GM12878 (cell line): Measurements from ENCODE around the gene SLC12A7. TPM values are rescaled to one million over a fixed set of nuclear protein-coding genes. Genes with fewer than 3 reads are reported as not detected.

Experiments used
- ATAC-seq: fragments of 200-7000 bp; cut with Tn5 transposase; 3 replicates; pipeline ENCODE4 v1.9.1; 2020; ENCODE audit warnings: mild to moderate bottlenecking, moderate library complexity
- BruUV-seq: library from RNA; stranded (reverse); fragments of 400-500 nt; replicated peaks from 2 replicates; lab custom pipeline; 2021; lab: Mats Ljungman, UMichigan
- CTCF ChIA-PET: fragments of 300-600 bp; sonication (Branson Sonifier 250); formaldehyde crosslinking; extraction: SDS; loops from one replicate; lab custom pipeline; 2021; ENCODE audit warnings: inconsistent platforms; lab: Yijun Ruan, JAX
- POLR2A ChIA-PET: fragments of 350-600 bp; formaldehyde crosslinking; extraction: SDS; loops from one replicate; lab custom pipeline; 2021; ENCODE audit warnings: inconsistent platforms; lab: Charles Lee
- RAD21 ChIA-PET: fragments of 300-600 bp; sonication (Branson Sonifier 250); formaldehyde crosslinking; loops from one replicate; lab custom pipeline; 2023; ENCODE audit warnings: antibody characterized with exemption; ENCODE audit not compliant: unreplicated experiment; lab: Charles Lee
- SMC1A ChIA-PET: fragments of 300-600 bp; sonication (Branson Sonifier 250); formaldehyde crosslinking; loops from one replicate; lab custom pipeline; 2023; ENCODE audit not compliant: unreplicated experiment, uncharacterized antibody; lab: Charles Lee
- DNase-seq: peaks from one replicate; pipeline ENCODE4 v3.0.0-alpha.2; 2011; ENCODE audit warnings: low read depth, low spot score
- FAIRE-seq: peaks from 3 replicates; lab custom pipeline; 2011; peaks lifted over from hg19 to GRCh38; lab: Jason Lieb, UNC
- H2AFZ ChIP-seq: 2 replicates; pipeline ENCODE4 v1.6.0; 2011; ENCODE audit warnings: low read depth, low read length, control low read depth; ENCODE audit not compliant: control insufficient read depth
- H3K27ac ChIP-seq: 2 replicates; pipeline ENCODE4 v1.5.1; 2011; ENCODE audit warnings: control low read depth; ENCODE audit not compliant: control insufficient read depth, insufficient read depth
- H3K27me3 ChIP-seq, 2 experiments: replicated peaks in 1 of 2; 2 replicates each; pipeline versions ENCODE4 v1.6.0 to v1.6.1; 2011; ENCODE audit warnings: low read length in 1 of 2; ENCODE audit not compliant: control insufficient read depth in 2 of 2, insufficient read depth in 2 of 2
- H3K36me3 ChIP-seq, 2 experiments: 2 replicates each; pipeline ENCODE4 v1.5.1; 2011; ENCODE audit warnings: low read length in 1 of 2; ENCODE audit not compliant: control insufficient read depth in 2 of 2, insufficient read depth in 2 of 2
- H3K4me1 ChIP-seq: 2 replicates; pipeline ENCODE4 v1.6.1; 2011; ENCODE audit warnings: mild to moderate bottlenecking, low read length, moderate library complexity, mixed read lengths; ENCODE audit not compliant: control insufficient read depth, insufficient read depth
- H3K4me2 ChIP-seq: 2 replicates; pipeline ENCODE4 v1.6.0; 2011; ENCODE audit warnings: control low read depth; ENCODE audit not compliant: control insufficient read depth, insufficient read depth
- H3K4me3 ChIP-seq: fragments of 200-600 bp; sonication (generic); 2 replicates; pipeline ENCODE4 v1.5.1; 2016
- H3K79me2 ChIP-seq: 2 replicates; pipeline ENCODE4 v1.6.0; 2011; ENCODE audit warnings: low read length; ENCODE audit not compliant: control insufficient read depth, insufficient read depth
- H3K9ac ChIP-seq: 2 replicates; pipeline ENCODE4 v1.8.0; 2011; ENCODE audit warnings: low read length, control low read depth, mixed read lengths; ENCODE audit not compliant: control insufficient read depth, insufficient read depth
- H3K9me3 ChIP-seq: replicated peaks from 3 replicates; pipeline ENCODE4 v1.5.1; 2011; ENCODE audit warnings: mild to moderate bottlenecking, low read length; ENCODE audit not compliant: control insufficient read depth, insufficient read depth
- H4K20me1 ChIP-seq: 2 replicates; pipeline ENCODE4 v1.6.0; 2011; ENCODE audit not compliant: control insufficient read depth, insufficient read depth
- BACH1 ChIP-seq: fragments of 450-650 bp; IDR thresholded peaks from 2 replicates; pipeline ENCODE4 v1.6.1; 2017; ENCODE audit warnings: mild to moderate bottlenecking, borderline replicate concordance
- BHLHE40 ChIP-seq, 2 experiments: fragments of 450-650 bp in 1 of 2; IDR thresholded peaks; 2 replicates each; pipeline ENCODE4 v1.6.1; 2011 to 2017; ENCODE audit warnings: low read depth in 2 of 2, borderline replicate concordance in 1 of 2, improper control_type of control experiment in 1 of 2, low read length in 1 of 2, mild to moderate bottlenecking in 1 of 2
- BRCA1 ChIP-seq: IDR thresholded peaks from 2 replicates; pipeline ENCODE4 v1.6.1; 2011; ENCODE audit warnings: low read depth, low read length, improper control_type of control experiment
- E2F4 ChIP-seq: IDR thresholded peaks from 2 replicates; pipeline ENCODE4 v1.6.1; 2012; ENCODE audit warnings: low read depth, low read length, improper control_type of control experiment
- EP300 ChIP-seq, 2 experiments: fragments of 150-350 bp in 1 of 2; IDR thresholded peaks; 2 replicates each; pipeline ENCODE4 v1.6.1; 2011 to 2012; ENCODE audit warnings: low read depth in 2 of 2, low read length in 2 of 2, borderline replicate concordance in 1 of 2, improper control_type of control experiment in 1 of 2, inconsistent platforms in 1 of 2; ENCODE audit not compliant: control insufficient read depth in 1 of 2
- GABPA ChIP-seq: IDR thresholded peaks from 2 replicates; pipeline ENCODE4 v1.6.1; 2014; ENCODE audit warnings: antibody characterized with exemption, low read depth, mild to moderate bottlenecking, inconsistent platforms
- HCFC1 ChIP-seq: fragments of 150-350 bp; IDR thresholded peaks from 2 replicates; pipeline ENCODE4 v1.6.1; 2014; ENCODE audit warnings: low read length
- MAX ChIP-seq: IDR thresholded peaks from 2 replicates; pipeline ENCODE4 v1.6.1; 2012; ENCODE audit warnings: low read depth, low read length, improper control_type of control experiment
- MTA3 ChIP-seq: IDR thresholded peaks from 2 replicates; pipeline ENCODE4 v1.6.1; 2012; ENCODE audit warnings: low read length, inconsistent platforms, borderline replicate concordance
- MYB ChIP-seq: fragments of 150-350 bp; IDR thresholded peaks from 2 replicates; pipeline ENCODE4 v1.6.1; 2014; ENCODE audit warnings: mild to moderate bottlenecking, low read depth, low read length, borderline replicate concordance
- NFYA ChIP-seq: IDR thresholded peaks from 2 replicates; pipeline ENCODE4 v1.6.1; 2011; ENCODE audit warnings: low read depth, mild to moderate bottlenecking, low read length, improper control_type of control experiment, borderline replicate concordance
- NR2C2 ChIP-seq: IDR thresholded peaks from 2 replicates; pipeline ENCODE4 v1.6.1; 2011; ENCODE audit warnings: borderline replicate concordance, low read depth; ENCODE audit not compliant: control insufficient read depth, insufficient read length
- RAD51 ChIP-seq: fragments of 450-650 bp; IDR thresholded peaks from 2 replicates; pipeline ENCODE4 v1.6.1; 2016; ENCODE audit warnings: moderate library complexity, mild to moderate bottlenecking, inconsistent platforms
- RCOR1 ChIP-seq: conservative IDR thresholded peaks from 2 replicates; pipeline ENCODE4 v1.6.1; 2012; ENCODE audit warnings: low read depth, low read length, improper control_type of control experiment
- SPI1 ChIP-seq: IDR thresholded peaks from 2 replicates; pipeline ENCODE4 v1.6.1; 2011; ENCODE audit warnings: low read depth, mild to moderate bottlenecking, low read length, moderate library complexity, borderline replicate concordance; ENCODE audit not compliant: insufficient read depth
- TARDBP ChIP-seq: IDR thresholded peaks from 2 replicates; pipeline ENCODE4 v1.6.1; 2016; ENCODE audit warnings: borderline replicate concordance
- TBL1XR1 ChIP-seq: IDR thresholded peaks from 2 replicates; pipeline ENCODE4 v1.6.1; 2012; ENCODE audit warnings: low read depth, low read length, improper control_type of control experiment
- WRNIP1 ChIP-seq: IDR thresholded peaks from 2 replicates; pipeline ENCODE4 v1.6.1; 2011; ENCODE audit warnings: low read depth, low read length, improper control_type of control experiment, borderline replicate concordance
- ZBTB11 ChIP-seq: fragments of 450-650 bp; formaldehyde crosslinking; IDR thresholded peaks from 2 replicates; pipeline ENCODE4 v1.5.0; 2022; ENCODE audit warnings: mild to moderate bottlenecking, missing genetic modification characterization
- WGBS: methylation state at CpG from one replicate; pipeline ENCODE4 v1.1.6; 2016; ENCODE audit warnings: low lambda C conversion rate; ENCODE audit not compliant: insufficient replicate concordance, insufficient coverage; ENCODE audit errors: missing lambda C conversion rate; 5-methylcytosine and 5-hydroxymethylcytosine counted together
- in situ Hi-C: fragments of 300-500 bp; cut with MboI; formaldehyde crosslinking; loops from 9 replicates; pipeline ENCODE4 v1.14.3; 2018; ENCODE audit warnings: mixed read lengths
- intact Hi-C: fragments of 100-400 bp; cut with micrococcal nuclease; formaldehyde crosslinking; loops from one replicate; pipeline ENCODE4 v1.14.2; 2022; ENCODE audit not compliant: unreplicated experiment
- polyA plus RNA-seq, 11 experiments: library from polyadenylated mRNA; depleted of rRNA in 4 of 11; unstranded in 6 of 11; stranded (reverse) in 5 of 11; fragments of >200 nt; fragmentation: Nextera tagmentation in 4 of 11; fragmentation: Illumina TruSeq in 1 of 11; extraction: Ambion mirVana in 4 of 11; extraction: Trizol in 1 of 11; gene quantifications; 1 replicate in 1 of 11; 2 replicates in 10 of 11; pipeline versions ENCODE4 v1.2.1 to v1.2.3, GENCODE V29; 2011 to 2016; ENCODE audit warnings: inconsistent platforms in 2 of 11, missing spikeins in 2 of 11, low read depth in 1 of 11
- total RNA-seq, 4 experiments: library from RNA; depleted of rRNA in 3 of 4; stranded (reverse); fragments of >200 nt in 3 of 4; fragmentation: Illumina TruSeq in 1 of 4; extraction: Trizol in 1 of 4; gene quantifications; 2 replicates each; pipeline versions ENCODE4 v1.2.1 to v1.2.3, GENCODE V29; 2013 to 2021

SLC12A7 gene
- total and polyA plus RNA-seq, 10 of the 15 experiments (the other 5 are each of a cell fraction or from before 2014, with no cell fraction given), result 0.10 to 10.0 (median 2.9) TPM

- no peak for TF ChIP-seq BHLHE40 (IDR thresholded peaks at IDR 0.05; ENCODE audit: borderline replicate concordance in 1 of 2, low read depth in 2 of 2, low read length in 1 of 2)
- TF ChIP-seq SPI1, result no peak
- TF ChIP-seq TBL1XR1, result no peak
- TF ChIP-seq MTA3, result no peak
- TF ChIP-seq, all 136 proteins: peak for 0
These were observed 97.1 kb downstream of the SLC12A7 start (continued) for GRCh38 chr5:1014781-1015221.

- RAD21 ChIA-PET, result no interaction called here
- Histone ChIP-seq H3K36me3 (no peaks in the 10 kb centered on the region), H3K4me1 (no peaks in the 10 kb centered on the region), H4K20me1 (no peaks in the 10 kb centered on the region), H3K27ac (no peak overlapping the region), H3K27me3 (peaks cover 0 to 3% of the 10 kb centered on the region in 2 experiments; a peak in 3 of 4 replicates), H3K9ac (no peak overlapping the region), H3K79me2 (no peaks in the 10 kb centered on the region), H2AFZ (no peak overlapping the region), H3K9me3 (no peaks in the 10 kb centered on the region), H3K4me3 (no peak overlapping the region), H3K4me2 (no peak overlapping the region)
- no peak for FAIRE-seq
- 49% methylated on average over 14 of the region's 14 CpGs for WGBS
- in situ Hi-C loops, result loop anchor here (5.0 kb wide), 1 partner anchor 88 kb away; no protein-coding TSS in a partner anchor
- no peak for DNase-seq
- CTCF ChIA-PET, result interaction anchor here (1.1 to 1.5 kb wide), 2 partner anchors 90 to 91 kb away, joined by 3 to 4 read pairs; no protein-coding TSS in a partner anchor
- intact Hi-C loops, result loop anchor here (10.0 kb wide), 1 partner anchor 130 kb away; no protein-coding TSS in a partner anchor
- SMC1A ChIA-PET, result no interaction called here
- no peak for ATAC-seq
- POLR2A ChIA-PET, result no interaction called here
- BruUV-seq, result no TSS peak
- TF ChIP-seq NR2C2 (no peak), HCFC1 (no peak), E2F4 (no peak), BACH1 (no peak), RCOR1 (no peak), RAD51 (no peak), MAX (no peak), SPI1 (no peak), WRNIP1 (no peak), ZBTB11 (CRISPR knock-in tag) (no peak), BRCA1 (no peak), NFYA (no peak), MYB (no peak), EP300 (IDR thresholded peaks at IDR 0.05; ENCODE audit: borderline replicate concordance in 1 of 2, control insufficient read depth in 1 of 2, low read depth in 2 of 2, low read length in 2 of 2) (no peak), TARDBP (no peak), GABPA (no peak)
These were observed 97.5 kb downstream of the SLC12A7 start for GRCh38 chr5:1014346-1014745.
